ENCODE results near the gene ERN1. TPM values are rescaled to one million over a fixed set of nuclear protein-coding genes. Genes with fewer than 3 reads are reported as not detected.

ERN1 gene
- polyA plus RNA-seq, 1 donor (not counting 4 experiments of a cell fraction or from before 2014, with no cell fraction given), result 7.1 TPM

DNA sequence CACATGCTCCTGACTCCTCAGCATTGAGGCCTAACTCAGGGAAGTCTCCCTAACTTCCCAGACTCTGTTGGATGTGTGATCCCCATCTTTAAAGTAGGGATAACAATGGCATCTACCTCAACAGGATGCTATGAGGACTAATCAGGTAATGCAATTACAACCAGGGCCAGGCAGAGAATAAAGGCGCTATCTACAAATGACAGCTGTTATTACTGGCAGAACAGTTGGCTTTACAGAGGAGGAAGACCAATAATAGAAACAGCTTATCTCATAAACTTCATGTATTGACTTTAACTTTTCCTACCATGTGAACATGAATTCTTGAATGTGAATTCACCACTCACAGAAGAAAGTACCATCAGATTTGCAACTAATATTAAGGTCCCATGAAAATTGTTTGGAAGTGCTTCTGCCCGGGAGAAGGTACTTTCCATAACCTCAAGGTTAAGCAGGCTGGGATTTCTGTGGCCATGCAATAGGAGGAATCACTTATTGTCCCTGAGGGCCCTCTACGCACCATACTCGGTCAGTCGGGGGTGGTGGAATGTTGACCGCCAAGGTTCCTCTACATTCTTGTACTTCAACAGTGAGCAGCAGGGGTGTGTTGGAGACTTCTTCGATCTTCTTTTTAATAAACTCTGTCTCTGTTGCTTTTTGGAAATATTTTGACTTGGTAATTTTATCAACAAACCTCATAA, 22.6 kb upstream of the ERN1 start:
- Histone ChIP-seq H3K9me3 (ENCODE audit: control insufficient read depth, low read depth, low read length) (no peaks in the 10 kb centered on the region), H2AFZ (ENCODE audit: control insufficient read depth, low read length) (no peak overlapping the region), H3K4me2 (ENCODE audit: control insufficient read depth, extremely low read depth, insufficient read depth, low read depth, low read length) (no peak overlapping the region), H3K36me3 (ENCODE audit: control insufficient read depth in 2 of 2, extremely low read depth in 1 of 2, insufficient read depth in 2 of 2, low read length in 2 of 2) (peaks cover 21 to 33% of the 10 kb centered on the region in 2 experiments), H3K27ac (ENCODE audit: control insufficient read depth, insufficient read depth, low read length) (no peak overlapping the region), H3K9me1 (ENCODE audit: control insufficient read depth, extremely low read depth, insufficient read depth, low read length) (no peaks in the 10 kb centered on the region), H3K79me2 (ENCODE audit: control insufficient read depth, insufficient read depth, low read length) (no peaks in the 10 kb centered on the region), H3K9ac (ENCODE audit: control insufficient read depth, extremely low read depth, insufficient read depth, low read length) (no peak overlapping the region), H3K4me1 (ENCODE audit: control insufficient read depth, extremely low read depth, insufficient read depth, low read length) (peaks cover 2% of the 10 kb centered on the region), H4K20me1 (ENCODE audit: control insufficient read depth, extremely low read depth, insufficient read depth, low read length) (no peaks in the 10 kb centered on the region), H3K27me3 (ENCODE audit: control insufficient read depth, extremely low read depth, insufficient read depth, low read length) (no peaks in the 10 kb centered on the region), H3K4me3 (ENCODE audit: control insufficient read depth in 2 of 3, extremely low read depth in 1 of 3, insufficient read depth in 2 of 3, low read depth in 1 of 3, low read length in 3 of 3) (no peak overlapping the region)
- TF ChIP-seq, protein P1, sequence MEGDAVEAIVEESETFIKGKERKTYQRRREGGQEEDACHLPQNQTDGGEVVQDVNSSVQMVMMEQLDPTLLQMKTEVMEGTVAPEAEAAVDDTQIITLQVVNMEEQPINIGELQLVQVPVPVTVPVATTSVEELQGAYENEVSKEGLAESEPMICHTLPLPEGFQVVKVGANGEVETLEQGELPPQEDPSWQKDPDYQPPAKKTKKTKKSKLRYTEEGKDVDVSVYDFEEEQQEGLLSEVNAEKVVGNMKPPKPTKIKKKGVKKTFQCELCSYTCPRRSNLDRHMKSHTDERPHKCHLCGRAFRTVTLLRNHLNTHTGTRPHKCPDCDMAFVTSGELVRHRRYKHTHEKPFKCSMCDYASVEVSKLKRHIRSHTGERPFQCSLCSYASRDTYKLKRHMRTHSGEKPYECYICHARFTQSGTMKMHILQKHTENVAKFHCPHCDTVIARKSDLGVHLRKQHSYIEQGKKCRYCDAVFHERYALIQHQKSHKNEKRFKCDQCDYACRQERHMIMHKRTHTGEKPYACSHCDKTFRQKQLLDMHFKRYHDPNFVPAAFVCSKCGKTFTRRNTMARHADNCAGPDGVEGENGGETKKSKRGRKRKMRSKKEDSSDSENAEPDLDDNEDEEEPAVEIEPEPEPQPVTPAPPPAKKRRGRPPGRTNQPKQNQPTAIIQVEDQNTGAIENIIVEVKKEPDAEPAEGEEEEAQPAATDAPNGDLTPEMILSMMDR (optimal IDR thresholded peaks at IDR 0.05 in 1 of 3, IDR thresholded peaks at IDR 0.05 in 1 of 3, conservative IDR thresholded peaks at IDR 0.05 in 1 of 3; ENCODE audit: extremely low read depth in 1 of 3, insufficient read depth in 2 of 3, low read length in 3 of 3), result no peak
- no peak for TF ChIP-seq EZH2 (IDR thresholded peaks at IDR 0.05; ENCODE audit: low read length)
- no peak for FAIRE-seq
- dilution Hi-C loops (cut with MboI; ENCODE audit: extremely low pct_ligation_motif_present, low sequenced_read_pairs), result no loop called here
- DNase-seq (ENCODE audit: low read depth, low spot score), result no peak

DNA sequence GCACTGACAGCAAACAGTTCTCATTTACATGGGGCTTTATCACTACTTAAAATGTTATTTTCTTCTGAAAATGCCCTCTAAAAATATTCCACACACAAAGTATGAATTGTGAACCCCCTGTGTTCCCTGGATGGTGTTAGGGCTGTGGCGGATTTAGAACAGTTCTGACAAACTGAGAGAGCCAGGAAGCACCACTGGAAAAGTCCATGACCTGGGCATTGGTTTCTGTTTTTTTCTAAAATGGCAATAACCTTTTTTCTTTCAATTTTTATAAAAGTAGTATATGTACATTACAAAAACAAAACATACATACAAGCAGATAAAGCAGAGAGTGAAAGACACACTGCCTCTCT, 21.0 kb upstream of the ERN1 start:
- Histone ChIP-seq H3K9ac (ENCODE audit: control insufficient read depth, extremely low read depth, insufficient read depth, low read length) (no peak overlapping the region), H3K4me3 (ENCODE audit: control insufficient read depth in 2 of 3, extremely low read depth in 1 of 3, insufficient read depth in 2 of 3, low read depth in 1 of 3, low read length in 3 of 3) (no peak overlapping the region), H3K27ac (ENCODE audit: control insufficient read depth, insufficient read depth, low read length) (no peak overlapping the region), H3K36me3 (ENCODE audit: control insufficient read depth in 2 of 2, extremely low read depth in 1 of 2, insufficient read depth in 2 of 2, low read length in 2 of 2) (peaks cover 30 to 38% of the 10 kb centered on the region in 2 experiments), H3K9me3 (ENCODE audit: control insufficient read depth, low read depth, low read length) (no peaks in the 10 kb centered on the region), H3K4me1 (ENCODE audit: control insufficient read depth, extremely low read depth, insufficient read depth, low read length) (peaks cover 8% of the 10 kb centered on the region), H3K9me1 (ENCODE audit: control insufficient read depth, extremely low read depth, insufficient read depth, low read length) (no peaks in the 10 kb centered on the region), H3K27me3 (ENCODE audit: control insufficient read depth, extremely low read depth, insufficient read depth, low read length) (no peaks in the 10 kb centered on the region), H3K79me2 (ENCODE audit: control insufficient read depth, insufficient read depth, low read length) (peaks cover 2% of the 10 kb centered on the region), H3K4me2 (ENCODE audit: control insufficient read depth, extremely low read depth, insufficient read depth, low read depth, low read length) (no peak overlapping the region), H2AFZ (ENCODE audit: control insufficient read depth, low read length) (no peak overlapping the region), H4K20me1 (ENCODE audit: control insufficient read depth, extremely low read depth, insufficient read depth, low read length) (no peaks in the 10 kb centered on the region)
- DNase-seq (ENCODE audit: low read depth, low spot score) (no peak), FAIRE-seq (no peak)
- TF ChIP-seq, protein P1 (optimal IDR thresholded peaks at IDR 0.05 in 1 of 3, IDR thresholded peaks at IDR 0.05 in 1 of 3, conservative IDR thresholded peaks at IDR 0.05 in 1 of 3; ENCODE audit: extremely low read depth in 1 of 3, insufficient read depth in 2 of 3, low read length in 3 of 3), result no peak
- no peak for TF ChIP-seq EZH2 (IDR thresholded peaks at IDR 0.05; ENCODE audit: low read length)
- dilution Hi-C loops (cut with MboI; ENCODE audit: extremely low pct_ligation_motif_present, low sequenced_read_pairs), result no loop called here
